CD4-positive, CD25-positive, alpha-beta regulatory T cell (primary cell): ENCODE data around the gene TMEM144. TPM values are rescaled to one million over a fixed set of nuclear protein-coding genes. Genes with fewer than 3 reads are reported as not detected.
"Not testable (repeated sequence)": the region's sequence is repeated elsewhere in the genome, so short reads cannot be mapped to it uniquely, and the experiment has no call there.

Experiments used
- ATAC-seq, 2 donors: fragments of 150-1000 bp; cut with Tn5 transposase; one replicate each; pipeline ENCODE4 v1.10.0; 2021; ENCODE audit warnings: low read depth in 2 of 2, moderate number of reproducible peaks in 2 of 2, moderate library complexity in 1 of 2
- DNase-seq, 3 donors: peaks; one replicate each; pipeline versions ENCODE4 v3.0.0 to v3.0.0-alpha.2; 2012 to 2022; ENCODE audit warnings: mixed read lengths in 1 of 3
- H3K27ac ChIP-seq: one replicate; pipeline ENCODE4 v1.7.0; 2013; ENCODE audit warnings: mild to moderate bottlenecking, low read length; ENCODE audit not compliant: insufficient read depth, poor library complexity, severe bottlenecking
- H3K27me3 ChIP-seq: one replicate; pipeline ENCODE4 v1.7.0; 2013; ENCODE audit warnings: low read length; ENCODE audit not compliant: control insufficient read depth, insufficient read depth
- H3K36me3 ChIP-seq: one replicate; pipeline ENCODE4 v1.7.0; 2013; ENCODE audit warnings: mild to moderate bottlenecking, low read length, moderate library complexity; ENCODE audit not compliant: control insufficient read depth, insufficient read depth
- H3K4me1 ChIP-seq: 2 replicates; pipeline ENCODE4 v1.7.0; 2013; ENCODE audit warnings: mild to moderate bottlenecking, low read length; ENCODE audit not compliant: insufficient read depth, control insufficient read depth, poor library complexity, severe bottlenecking
- H3K4me3 ChIP-seq: one replicate; pipeline ENCODE4 v1.7.0; 2013; ENCODE audit warnings: low read depth, mild to moderate bottlenecking, low read length, moderate library complexity
- H3K9me3 ChIP-seq, 2 experiments: 1 replicate in 1 of 2; 2 replicates in 1 of 2; pipeline ENCODE4 v1.7.0; 2013; ENCODE audit warnings: low read length in 2 of 2, mild to moderate bottlenecking in 1 of 2, moderate library complexity in 1 of 2; ENCODE audit not compliant: control insufficient read depth in 2 of 2
- H3K27ac Mint-ChIP-seq, 3 donors: one replicate each; pipeline ENCODE4 v1.8.0; 2020 to 2022; ENCODE audit warnings: mild to moderate bottlenecking in 3 of 3, mixed read lengths in 3 of 3, moderate library complexity in 2 of 3
- H3K27me3 Mint-ChIP-seq: one replicate; pipeline ENCODE4 v1.8.0; 2022; ENCODE audit warnings: mild to moderate bottlenecking, mixed read lengths
- H3K36me3 Mint-ChIP-seq: one replicate; pipeline ENCODE4 v1.8.0; 2020; ENCODE audit warnings: mixed read lengths
- H3K4me1 Mint-ChIP-seq, 4 donors: one replicate each; pipeline ENCODE4 v1.8.0; 2020 to 2022; ENCODE audit warnings: mixed read lengths in 4 of 4, mild to moderate bottlenecking in 1 of 4
- H3K4me3 Mint-ChIP-seq, 4 donors: one replicate each; pipeline ENCODE4 v1.8.0; 2020 to 2022; ENCODE audit warnings: mild to moderate bottlenecking in 4 of 4, mixed read lengths in 4 of 4, moderate library complexity in 3 of 4
- H3K9me3 Mint-ChIP-seq, 7 donors: one replicate each; pipeline ENCODE4 v1.8.0; 2020 to 2022; ENCODE audit warnings: mixed read lengths in 7 of 7, mild to moderate bottlenecking in 3 of 7, moderate library complexity in 2 of 7
- polyA plus RNA-seq, 4 donors: library from polyadenylated mRNA; unstranded; fragments of 300-500 nt; fragmentation: Illumina TruSeq; gene quantifications; one replicate each; pipeline ENCODE4 v1.2.3, GENCODE V29; 2021
- total RNA-seq: library from RNA; stranded (reverse); gene quantifications from one replicate; pipeline ENCODE4 v1.2.3, GENCODE V29; 2022

Gene TMEM144
- total and polyA plus RNA-seq, 5 donors from 2014 or later: not detected

DNA sequence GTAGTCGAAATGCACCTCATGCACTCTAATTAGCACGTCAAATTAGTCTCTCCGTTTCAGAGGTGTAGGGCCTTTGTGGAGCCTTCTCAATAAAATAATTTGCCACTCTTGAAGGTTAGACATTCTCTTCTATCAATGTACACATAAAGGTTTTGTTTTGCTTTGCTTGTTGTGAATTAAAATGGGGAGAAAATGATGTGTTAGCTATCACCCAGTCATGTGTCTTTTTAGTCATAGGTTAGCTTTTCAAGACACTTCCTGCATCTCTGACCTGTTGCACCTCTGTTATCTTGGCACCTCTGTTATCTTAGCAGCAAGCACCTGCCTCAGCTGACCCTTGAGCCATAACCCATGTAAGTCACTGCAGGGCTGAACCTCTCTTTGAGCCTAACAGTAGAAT is 936 bp downstream of the TMEM144 start:
- Mint-ChIP-seq H3K27me3 (peaks cover 24% of the 10 kb centered on the region), H3K9me3 (peaks cover 0 to 3% (median 2%) of the 10 kb centered on the region in 7 donors), H3K4me1 (peaks cover 0 to 4% (median 0%) of the 10 kb centered on the region in 4 donors), H3K27ac (no peak overlapping the region), H3K36me3 (no peaks in the 10 kb centered on the region), H3K4me3 (no peak overlapping the region)
- DNase-seq (no peak), ATAC-seq (no peak)
- no peaks in the 10 kb centered on the region for H3K27me3 ChIP-seq
- no peak overlapping the region for H3K27ac ChIP-seq
- no peaks in the 10 kb centered on the region for H3K9me3 ChIP-seq
- H3K36me3 ChIP-seq: no peaks in the 10 kb centered on the region
- no peak overlapping the region for H3K4me3 ChIP-seq
- no peaks in the 10 kb centered on the region for H3K4me1 ChIP-seq

DNA sequence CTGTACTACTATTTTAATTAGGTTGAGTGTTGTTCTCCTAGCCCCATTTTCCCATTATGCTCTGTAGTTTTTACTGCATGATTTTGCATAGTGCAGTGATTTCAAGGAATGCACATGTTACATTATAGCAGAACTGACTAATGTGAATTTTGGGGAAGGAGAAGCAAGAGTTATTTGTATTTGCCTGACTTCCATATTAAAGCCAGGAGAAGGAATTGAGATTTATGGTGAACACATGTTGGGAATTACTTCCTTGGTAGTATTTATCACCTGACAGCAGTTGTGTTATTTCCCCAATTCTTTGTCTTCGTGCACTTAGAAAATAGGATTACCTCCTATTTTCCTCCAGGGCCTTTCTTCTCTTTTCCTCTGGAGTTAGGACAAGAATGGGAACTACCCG is 3.2 kb downstream of the TMEM144 start:
- Histone ChIP-seq H3K27ac (no peak overlapping the region), H3K9me3 (no peaks in the 10 kb centered on the region), H3K27me3 (no peaks in the 10 kb centered on the region), H3K4me3 (no peak overlapping the region), H3K36me3 (no peaks in the 10 kb centered on the region), H3K4me1 (no peaks in the 10 kb centered on the region)
- H3K4me3 Mint-ChIP-seq: no peak overlapping the region
- H3K27me3 Mint-ChIP-seq: peaks cover 20% of the 10 kb centered on the region
- H3K27ac Mint-ChIP-seq: no peak overlapping the region
- H3K4me1 Mint-ChIP-seq: peaks cover 0 to 4% (median 0%) of the 10 kb centered on the region in 4 donors
- ATAC-seq (no peak), DNase-seq (no peak)
- H3K9me3 Mint-ChIP-seq: peaks cover 0 to 3% (median 0%) of the 10 kb centered on the region in 7 donors
- H3K36me3 Mint-ChIP-seq: no peaks in the 10 kb centered on the region

DNA sequence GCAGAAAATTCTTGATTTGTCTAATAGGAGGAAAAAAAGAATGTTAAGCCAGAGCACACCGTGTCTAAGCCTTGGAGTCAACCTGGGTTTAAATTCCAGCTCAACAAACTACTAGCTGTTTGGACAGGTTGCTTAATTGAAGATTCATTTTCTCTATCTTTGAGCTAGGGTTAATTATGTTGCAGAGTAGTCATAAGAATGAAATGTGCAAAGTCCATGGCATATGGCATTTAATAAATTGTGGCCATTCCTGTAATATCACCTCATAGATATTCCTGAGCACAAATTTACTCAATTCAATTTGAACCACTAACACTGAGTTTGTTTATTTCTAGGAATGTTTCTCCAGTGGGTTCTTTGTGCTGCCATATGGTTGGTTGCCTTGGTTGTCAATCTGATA is 4.6 kb downstream of the TMEM144 start:
- H3K27me3 ChIP-seq: no peaks in the 10 kb centered on the region
- peaks cover 15% of the 10 kb centered on the region for H3K27me3 Mint-ChIP-seq

DNA sequence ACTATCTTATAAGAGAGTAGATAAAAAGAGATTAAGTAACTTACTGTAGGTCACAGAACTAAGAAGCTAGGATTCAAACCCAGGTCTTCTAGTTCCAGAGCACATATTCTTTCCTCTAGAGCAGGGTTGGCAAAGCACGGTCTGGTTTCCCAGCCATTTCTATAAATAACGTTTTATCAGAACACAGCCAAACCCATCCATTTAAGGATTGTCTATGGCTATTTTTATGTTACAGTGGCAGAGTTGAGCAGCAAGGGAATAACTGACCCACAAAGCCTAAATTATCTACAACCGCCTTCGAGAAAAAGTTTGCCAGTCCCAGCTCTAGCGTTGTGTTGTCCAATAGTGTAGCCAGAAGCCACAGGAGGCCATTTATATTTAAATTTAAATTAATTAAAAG is 7.5 kb downstream of the TMEM144 start:
- no peaks in the 10 kb centered on the region for H3K4me1 Mint-ChIP-seq
- no peak overlapping the region for H3K27ac ChIP-seq
- H3K27me3 ChIP-seq: no peaks in the 10 kb centered on the region
- H3K27ac Mint-ChIP-seq: no peak overlapping the region
- no peaks in the 10 kb centered on the region for H3K4me1 ChIP-seq
- peaks cover 0 to 3% (median 0%) of the 10 kb centered on the region in 7 donors for H3K9me3 Mint-ChIP-seq
- H3K9me3 ChIP-seq: no peaks in the 10 kb centered on the region
- no peaks in the 10 kb centered on the region for H3K36me3 Mint-ChIP-seq
- no peak overlapping the region for H3K4me3 Mint-ChIP-seq
- no peaks in the 10 kb centered on the region for H3K27me3 Mint-ChIP-seq
- DNase-seq (no peak), ATAC-seq (no peak)
- no peak overlapping the region for H3K4me3 ChIP-seq
- no peaks in the 10 kb centered on the region for H3K36me3 ChIP-seq

More for the DNA sequence above, 4.6 kb downstream of the TMEM144 start:
- H3K27ac Mint-ChIP-seq: no peak overlapping the region
- DNase-seq: no peak
- peaks cover 0 to 4% (median 0%) of the 10 kb centered on the region in 4 donors for H3K4me1 Mint-ChIP-seq
- Histone ChIP-seq H3K9me3 (no peaks in the 10 kb centered on the region), H3K4me1 (no peaks in the 10 kb centered on the region), H3K36me3 (no peaks in the 10 kb centered on the region), H3K4me3 (no peak overlapping the region), H3K27ac (no peak overlapping the region)
- no peak overlapping the region for H3K4me3 Mint-ChIP-seq
- no peak for ATAC-seq
- H3K9me3 Mint-ChIP-seq: peaks cover 0 to 3% (median 0%) of the 10 kb centered on the region in 7 donors
- no peaks in the 10 kb centered on the region for H3K36me3 Mint-ChIP-seq

DNA sequence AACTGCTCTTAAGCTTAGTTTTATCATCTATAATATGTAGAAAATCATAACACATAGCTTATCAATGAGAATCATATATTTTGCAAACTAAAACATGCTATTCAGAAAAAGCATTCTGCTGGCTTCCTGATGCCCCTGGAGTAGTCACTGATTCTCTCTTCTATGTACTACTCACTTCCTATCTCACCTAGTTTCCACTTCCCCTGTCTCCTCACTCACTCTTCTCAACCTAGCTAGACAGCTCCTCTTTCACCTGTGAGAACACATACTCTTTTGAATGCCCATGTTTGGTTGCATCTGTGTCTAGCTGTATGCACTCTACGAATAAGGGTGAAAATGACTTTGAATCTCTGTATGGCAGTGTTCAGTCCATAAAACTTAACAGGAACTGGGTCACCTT is 9.3 kb downstream of the TMEM144 start:
- no peaks in the 10 kb centered on the region for H3K4me1 Mint-ChIP-seq
- Histone ChIP-seq H3K4me3 (no peak overlapping the region), H3K27ac (no peak overlapping the region)

DNA sequence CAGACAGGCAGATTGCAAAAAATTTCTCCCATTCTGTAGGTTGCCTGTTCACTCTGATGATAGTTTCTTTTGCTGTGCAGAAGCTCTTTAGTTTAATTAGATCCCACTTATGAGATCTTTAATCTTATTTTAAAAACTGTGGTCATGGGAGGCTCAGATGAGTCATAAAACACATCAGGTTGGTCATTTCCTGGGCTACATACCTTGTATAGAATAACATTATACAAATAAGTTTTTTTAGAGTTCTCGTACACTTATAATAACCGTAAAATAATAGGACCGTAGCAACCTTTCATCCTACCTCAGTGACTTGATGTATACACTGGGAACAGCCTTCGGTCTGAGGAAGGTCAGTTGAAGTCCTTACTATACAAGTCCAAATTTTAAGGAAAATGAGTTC is 14.0 kb downstream of the TMEM144 start:
- H3K36me3 ChIP-seq, H3K27ac Mint-ChIP-seq: not testable (repeated sequence)

More for the DNA sequence above, 9.3 kb downstream of the TMEM144 start:
- Histone ChIP-seq H3K9me3 (no peaks in the 10 kb centered on the region), H3K4me1 (no peaks in the 10 kb centered on the region), H3K27me3 (no peaks in the 10 kb centered on the region), H3K36me3 (no peaks in the 10 kb centered on the region)
- Mint-ChIP-seq H3K27ac (no peak overlapping the region), H3K9me3 (peaks cover 0 to 2% (median 0%) of the 10 kb centered on the region in 7 donors), H3K27me3 (no peaks in the 10 kb centered on the region), H3K36me3 (no peaks in the 10 kb centered on the region), H3K4me3 (no peak overlapping the region)
- DNase-seq (no peak), ATAC-seq (no peak)

DNA sequence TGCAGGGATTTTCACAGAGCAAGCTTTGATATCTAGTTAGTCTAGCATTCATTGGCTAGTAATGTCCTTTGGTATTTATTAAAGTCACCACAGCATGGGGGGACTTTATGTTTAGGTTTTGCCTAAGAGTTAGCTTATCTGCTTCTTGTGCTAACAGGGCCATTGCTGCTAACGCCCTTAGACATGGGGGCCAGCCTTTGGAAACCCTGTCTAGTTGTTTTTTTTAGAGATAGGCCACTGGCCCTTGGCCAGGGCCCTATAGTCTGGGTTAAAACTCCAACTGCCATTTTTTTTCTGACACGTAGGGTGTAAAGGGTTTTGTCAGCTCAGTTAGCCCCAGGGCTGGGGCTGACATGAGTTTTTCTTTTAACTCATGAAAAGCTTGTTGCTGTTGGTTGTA is 14.7 kb downstream of the TMEM144 start:
- not testable (repeated sequence) for H3K4me3 Mint-ChIP-seq, H3K27ac Mint-ChIP-seq, H3K9me3 ChIP-seq, H3K27me3 Mint-ChIP-seq, H3K36me3 Mint-ChIP-seq, H3K27ac ChIP-seq, H3K9me3 Mint-ChIP-seq, H3K4me3 ChIP-seq, DNase-seq, H3K4me1 ChIP-seq, H3K36me3 ChIP-seq, H3K27me3 ChIP-seq, H3K4me1 Mint-ChIP-seq, ATAC-seq

More for the DNA sequence above, 14.0 kb downstream of the TMEM144 start:
- H3K4me1 Mint-ChIP-seq, ATAC-seq, H3K27ac ChIP-seq, H3K9me3 Mint-ChIP-seq, H3K4me3 Mint-ChIP-seq, H3K36me3 Mint-ChIP-seq, H3K9me3 ChIP-seq, DNase-seq, H3K4me1 ChIP-seq, H3K27me3 Mint-ChIP-seq, H3K27me3 ChIP-seq, H3K4me3 ChIP-seq: not testable (repeated sequence)

DNA sequence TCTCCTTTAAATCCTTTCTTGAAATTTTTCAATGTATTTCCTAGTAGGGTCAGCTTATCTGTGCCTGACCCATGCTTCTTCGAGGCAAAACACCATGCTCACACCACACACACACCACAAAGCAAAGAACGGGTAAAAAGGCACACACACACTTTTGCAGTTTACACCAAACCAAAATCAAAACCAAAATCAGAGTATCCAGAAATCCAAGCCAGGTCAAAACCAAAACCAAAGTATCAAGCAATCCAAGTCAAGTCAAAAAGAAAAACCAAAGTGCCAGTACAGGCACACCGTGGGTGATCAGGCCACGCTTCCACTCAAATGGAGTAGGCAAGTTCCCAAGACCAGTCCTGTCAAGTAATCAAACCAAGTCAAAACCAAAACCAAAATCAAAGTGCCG is 17.6 kb downstream of the TMEM144 start:
- not testable (repeated sequence) for H3K4me1 Mint-ChIP-seq, H3K36me3 ChIP-seq, H3K9me3 ChIP-seq, H3K27me3 Mint-ChIP-seq, H3K27me3 ChIP-seq, H3K4me3 Mint-ChIP-seq, H3K9me3 Mint-ChIP-seq, H3K27ac ChIP-seq, DNase-seq, H3K4me1 ChIP-seq, ATAC-seq, H3K4me3 ChIP-seq, H3K36me3 Mint-ChIP-seq
- peak overlapping the region in 1 of 3 donors; percentile 95 for H3K27ac Mint-ChIP-seq
